ENCODE data around the gene HECTD4.

DNA sequence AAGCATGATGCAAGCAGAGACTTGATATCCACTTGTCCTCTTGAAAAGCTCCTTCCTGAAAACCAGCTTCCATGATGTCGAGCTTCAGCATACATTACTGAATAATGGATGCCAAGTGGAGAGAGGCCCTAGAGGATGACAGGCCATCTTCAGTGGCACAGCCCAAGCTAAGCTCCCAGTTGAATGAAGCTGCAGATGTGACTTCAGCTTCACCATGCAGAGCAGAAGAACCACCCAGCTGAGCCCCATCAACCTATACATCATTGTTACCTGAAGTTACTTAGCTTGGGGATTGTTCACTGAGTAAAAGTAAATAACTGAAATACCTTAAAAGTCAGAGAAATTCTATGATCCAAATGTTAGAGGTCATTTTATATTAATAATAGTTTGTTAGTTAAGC, 93.6 kb downstream of the HECTD4 start:
- TF ChIP-seq, protein P1, sequence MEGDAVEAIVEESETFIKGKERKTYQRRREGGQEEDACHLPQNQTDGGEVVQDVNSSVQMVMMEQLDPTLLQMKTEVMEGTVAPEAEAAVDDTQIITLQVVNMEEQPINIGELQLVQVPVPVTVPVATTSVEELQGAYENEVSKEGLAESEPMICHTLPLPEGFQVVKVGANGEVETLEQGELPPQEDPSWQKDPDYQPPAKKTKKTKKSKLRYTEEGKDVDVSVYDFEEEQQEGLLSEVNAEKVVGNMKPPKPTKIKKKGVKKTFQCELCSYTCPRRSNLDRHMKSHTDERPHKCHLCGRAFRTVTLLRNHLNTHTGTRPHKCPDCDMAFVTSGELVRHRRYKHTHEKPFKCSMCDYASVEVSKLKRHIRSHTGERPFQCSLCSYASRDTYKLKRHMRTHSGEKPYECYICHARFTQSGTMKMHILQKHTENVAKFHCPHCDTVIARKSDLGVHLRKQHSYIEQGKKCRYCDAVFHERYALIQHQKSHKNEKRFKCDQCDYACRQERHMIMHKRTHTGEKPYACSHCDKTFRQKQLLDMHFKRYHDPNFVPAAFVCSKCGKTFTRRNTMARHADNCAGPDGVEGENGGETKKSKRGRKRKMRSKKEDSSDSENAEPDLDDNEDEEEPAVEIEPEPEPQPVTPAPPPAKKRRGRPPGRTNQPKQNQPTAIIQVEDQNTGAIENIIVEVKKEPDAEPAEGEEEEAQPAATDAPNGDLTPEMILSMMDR (conservative IDR thresholded peaks at IDR 0.05; ENCODE audit: low read depth in 2 of 2): no peak
- no peak for TF ChIP-seq EZH2 (IDR thresholded peaks at IDR 0.05; ENCODE audit: low read depth, unreplicated experiment)
- TF ChIP-seq CREB1 (CRISPR knock-in tag; IDR thresholded peaks at IDR 0.05; ENCODE audit: low read depth): no peak
- no peak for TF ChIP-seq NANOG (IDR thresholded peaks at IDR 0.05; ENCODE audit: borderline replicate concordance)
- TF ChIP-seq POLR2AphosphoS5 (IDR thresholded peaks at IDR 0.05; ENCODE audit: low read depth): no peak
- TF ChIP-seq ZNF331 (CRISPR knock-in tag; IDR thresholded peaks at IDR 0.05; ENCODE audit: low read depth): peak; percentile 96
- TF ChIP-seq ZNF114 (CRISPR knock-in tag; IDR thresholded peaks at IDR 0.05): no peak
- TF ChIP-seq, protein P2, sequence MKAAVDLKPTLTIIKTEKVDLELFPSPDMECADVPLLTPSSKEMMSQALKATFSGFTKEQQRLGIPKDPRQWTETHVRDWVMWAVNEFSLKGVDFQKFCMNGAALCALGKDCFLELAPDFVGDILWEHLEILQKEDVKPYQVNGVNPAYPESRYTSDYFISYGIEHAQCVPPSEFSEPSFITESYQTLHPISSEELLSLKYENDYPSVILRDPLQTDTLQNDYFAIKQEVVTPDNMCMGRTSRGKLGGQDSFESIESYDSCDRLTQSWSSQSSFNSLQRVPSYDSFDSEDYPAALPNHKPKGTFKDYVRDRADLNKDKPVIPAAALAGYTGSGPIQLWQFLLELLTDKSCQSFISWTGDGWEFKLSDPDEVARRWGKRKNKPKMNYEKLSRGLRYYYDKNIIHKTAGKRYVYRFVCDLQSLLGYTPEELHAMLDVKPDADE (IDR thresholded peaks at IDR 0.05): no peak
- TF ChIP-seq, protein P3, sequence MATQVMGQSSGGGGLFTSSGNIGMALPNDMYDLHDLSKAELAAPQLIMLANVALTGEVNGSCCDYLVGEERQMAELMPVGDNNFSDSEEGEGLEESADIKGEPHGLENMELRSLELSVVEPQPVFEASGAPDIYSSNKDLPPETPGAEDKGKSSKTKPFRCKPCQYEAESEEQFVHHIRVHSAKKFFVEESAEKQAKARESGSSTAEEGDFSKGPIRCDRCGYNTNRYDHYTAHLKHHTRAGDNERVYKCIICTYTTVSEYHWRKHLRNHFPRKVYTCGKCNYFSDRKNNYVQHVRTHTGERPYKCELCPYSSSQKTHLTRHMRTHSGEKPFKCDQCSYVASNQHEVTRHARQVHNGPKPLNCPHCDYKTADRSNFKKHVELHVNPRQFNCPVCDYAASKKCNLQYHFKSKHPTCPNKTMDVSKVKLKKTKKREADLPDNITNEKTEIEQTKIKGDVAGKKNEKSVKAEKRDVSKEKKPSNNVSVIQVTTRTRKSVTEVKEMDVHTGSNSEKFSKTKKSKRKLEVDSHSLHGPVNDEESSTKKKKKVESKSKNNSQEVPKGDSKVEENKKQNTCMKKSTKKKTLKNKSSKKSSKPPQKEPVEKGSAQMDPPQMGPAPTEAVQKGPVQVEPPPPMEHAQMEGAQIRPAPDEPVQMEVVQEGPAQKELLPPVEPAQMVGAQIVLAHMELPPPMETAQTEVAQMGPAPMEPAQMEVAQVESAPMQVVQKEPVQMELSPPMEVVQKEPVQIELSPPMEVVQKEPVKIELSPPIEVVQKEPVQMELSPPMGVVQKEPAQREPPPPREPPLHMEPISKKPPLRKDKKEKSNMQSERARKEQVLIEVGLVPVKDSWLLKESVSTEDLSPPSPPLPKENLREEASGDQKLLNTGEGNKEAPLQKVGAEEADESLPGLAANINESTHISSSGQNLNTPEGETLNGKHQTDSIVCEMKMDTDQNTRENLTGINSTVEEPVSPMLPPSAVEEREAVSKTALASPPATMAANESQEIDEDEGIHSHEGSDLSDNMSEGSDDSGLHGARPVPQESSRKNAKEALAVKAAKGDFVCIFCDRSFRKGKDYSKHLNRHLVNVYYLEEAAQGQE (IDR thresholded peaks at IDR 0.05; ENCODE audit: unreplicated experiment): no peak
- TF ChIP-seq EZH2phosphoT487 (IDR thresholded peaks at IDR 0.05; ENCODE audit: unreplicated experiment): no peak
- TF ChIP-seq JUNB (IDR thresholded peaks at IDR 0.05; ENCODE audit: unreplicated experiment): no peak
- no peak for TF ChIP-seq STAT1 (IDR thresholded peaks at IDR 0.05; ENCODE audit: unreplicated experiment)

All from GM23338 (cell line).